Upper lobe of left lung (tissue), 6 donors: ENCODE data around the gene FCSK. TPM values are rescaled to one million over a fixed set of nuclear protein-coding genes. Genes with fewer than 3 reads are reported as not detected.

ENCODE experiments used
- ATAC-seq, 2 donors: fragments of 200-7000 bp; cut with Tn5 transposase; one replicate each; pipeline ENCODE4 v1.9.1; 2022; ENCODE audit warnings: mild to moderate bottlenecking in 2 of 2, moderate library complexity in 2 of 2; ENCODE audit not compliant: low FRiP score in 2 of 2
- DNase-seq, 2 donors: peaks; one replicate each; pipeline ENCODE4 v3.0.0-alpha.2; 2019 to 2020
- H3K27ac ChIP-seq, 4 donors: fragments of 200-600 bp; sonication (generic); one replicate each; pipeline ENCODE4 v1.5.1; 2016 to 2019
- H3K27me3 ChIP-seq, 4 donors: fragments of 200-600 bp; sonication (generic); one replicate each; pipeline ENCODE4 v1.5.1; 2017 to 2019
- H3K36me3 ChIP-seq, 4 donors: fragments of 200-600 bp; sonication (generic); one replicate each; pipeline ENCODE4 v1.5.1; 2016 to 2019
- H3K4me1 ChIP-seq, 4 donors: fragments of 200-600 bp; sonication (generic); one replicate each; pipeline ENCODE4 v1.5.1; 2018 to 2019
- H3K4me3 ChIP-seq, 4 donors: fragments of 200-600 bp; sonication (generic); one replicate each; pipeline ENCODE4 v1.5.1; 2017 to 2019; ENCODE audit warnings: mild to moderate bottlenecking in 2 of 4, moderate library complexity in 1 of 4
- H3K9me3 ChIP-seq, 4 donors: fragments of 200-600 bp; sonication (generic); one replicate each; pipeline ENCODE4 v1.5.1; 2018 to 2019
- CTCF ChIP-seq, 6 experiments: fragments of 450-650 bp in 4 of 6; fragments of 200-600 bp in 2 of 6; sonication (generic) in 2 of 6; IDR thresholded peaks; one replicate each; pipeline ENCODE4 v1.5.1; 2016 to 2019; ENCODE audit warnings: antibody characterized with exemption in 6 of 6
- EP300 ChIP-seq, 4 donors: sonication (generic); formaldehyde crosslinking; IDR thresholded peaks; one replicate each; pipeline ENCODE4 v1.5.1; 2017; ENCODE audit warnings: antibody characterized with exemption in 4 of 4, control low read depth in 2 of 4
- POLR2A ChIP-seq, 4 donors: fragments of 450-650 bp; IDR thresholded peaks; one replicate each; pipeline ENCODE4 v1.5.1; 2016 to 2017; ENCODE audit warnings: antibody characterized with exemption in 4 of 4, mild to moderate bottlenecking in 2 of 4
- POLR2AphosphoS5 ChIP-seq, 2 donors: sonication (generic); formaldehyde crosslinking; IDR thresholded peaks; one replicate each; pipeline ENCODE4 v1.5.1; 2017; ENCODE audit warnings: antibody characterized with exemption in 2 of 2
- WGBS, 2 donors: methylation state at CpG; one replicate each; pipeline ENCODE4 v1.1.5; 2017 to 2018; 5-methylcytosine and 5-hydroxymethylcytosine counted together
- total RNA-seq, 6 donors: library from RNA; depleted of rRNA in 4 of 6; stranded (reverse); fragments of >200 nt in 4 of 6; gene quantifications; one replicate each; pipeline versions ENCODE4 v1.1.0 to v1.2.1, GENCODE V29; 2016 to 2021
- donor health status: DM: no; HTN: no; CAD: no; lungs with moderate emphysema.
- donor health status: DM: no; HTN: yes; CAD: no; lungs with severe emphysema.

FCSK gene
- total RNA-seq, 6 donors from 2014 or later = 16.0 to 51.3 (median 24.5) TPM

DNA sequence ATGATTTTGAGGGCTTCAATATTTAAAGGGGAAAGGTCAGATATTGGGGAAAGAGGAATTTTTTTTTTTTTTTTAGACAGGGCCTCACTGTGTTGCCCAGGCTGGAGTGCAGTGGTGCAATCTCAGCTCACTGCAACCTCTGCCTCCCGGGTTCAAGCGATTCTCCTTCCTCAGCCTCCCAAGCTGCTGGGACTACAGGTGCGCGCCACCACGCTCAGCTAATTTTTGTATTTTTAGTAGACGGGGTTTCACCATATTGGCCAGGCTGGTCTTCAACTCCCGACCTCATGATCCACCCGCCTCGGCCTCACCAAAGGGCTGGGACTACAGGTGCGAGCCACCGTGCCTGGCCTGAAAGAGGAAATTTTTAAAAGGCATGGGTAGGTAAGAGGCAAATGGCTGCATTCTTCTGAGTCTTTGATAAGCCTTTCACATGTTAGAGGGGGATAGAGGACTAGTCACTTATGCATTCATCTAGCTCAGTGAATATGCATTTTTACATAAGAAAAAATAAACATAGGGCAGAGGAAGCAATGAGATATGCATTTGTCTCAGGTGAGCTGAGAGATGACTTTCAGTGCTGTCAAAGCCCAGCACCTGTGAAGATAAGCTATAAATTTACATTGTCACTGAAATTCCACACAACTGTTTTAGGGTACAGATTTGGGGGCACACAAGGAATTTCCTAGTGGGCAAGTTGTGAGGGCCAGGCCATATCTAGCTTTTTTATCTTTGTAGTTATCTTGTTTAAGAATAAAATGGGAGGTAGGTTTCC is 1.1 kb upstream of the FCSK start:
- ATAC-seq = no peak
- WGBS, 2 donors = 95% methylated on average over 11 of the region's 11 CpGs

GRCh38 chr16:70453892-70454221 is 538 bp upstream of the FCSK start:
- H3K27me3 ChIP-seq = no peaks in the 10 kb centered on the region
- TF ChIP-seq CTCF (IDR thresholded peaks at IDR 0.05) (no peak), POLR2AphosphoS5 (IDR thresholded peaks at IDR 0.05) (no peak), POLR2A (IDR thresholded peaks at IDR 0.05) (no peak), EP300 (IDR thresholded peaks at IDR 0.05) (no peak)
- no peak for DNase-seq
- H3K36me3 ChIP-seq = no peaks in the 10 kb centered on the region
- peak overlapping the region; percentile 91 to 100 (median 97) for H3K27ac ChIP-seq
- WGBS, 2 donors = 0% methylated on average over 8 of the region's 8 CpGs
- ATAC-seq = peak in 1 of 2 donors; percentile 51
- no peaks in the 10 kb centered on the region for H3K9me3 ChIP-seq
- peaks cover 6 to 22% (median 13%) of the 10 kb centered on the region in 4 donors for H3K4me1 ChIP-seq
- peak overlapping the region; percentile 83 to 99 (median 89) for H3K4me3 ChIP-seq

More for the DNA sequence above, 1.1 kb upstream of the FCSK start:
- no peak for TF ChIP-seq EP300 (IDR thresholded peaks at IDR 0.05)
- no peak for TF ChIP-seq CTCF (IDR thresholded peaks at IDR 0.05)
- TF ChIP-seq POLR2AphosphoS5 (IDR thresholded peaks at IDR 0.05) = no peak
- no peak for TF ChIP-seq POLR2A (IDR thresholded peaks at IDR 0.05)
- Histone ChIP-seq H3K27me3 (no peaks in the 10 kb centered on the region), H3K36me3 (no peaks in the 10 kb centered on the region), H3K4me3 (peak overlapping the region in 3 of 4 donors; percentile 83 to 89 (median 89)), H3K9me3 (no peaks in the 10 kb centered on the region), H3K27ac (peak overlapping the region in 2 of 4 donors; percentile 98 to 100), H3K4me1 (peaks cover 6 to 22% (median 13%) of the 10 kb centered on the region in 4 donors)
- DNase-seq = no peak

- H3K27ac ChIP-seq = peak overlapping the region in 1 of 4 donors; percentile 100
- DNase-seq = no peak
- 82 to 90% methylated on average over 7 of the region's 7 CpGs for WGBS, 2 donors
Observed at GRCh38 chr16:70455910-70456309, 1.5 kb downstream of the FCSK start.

DNA sequence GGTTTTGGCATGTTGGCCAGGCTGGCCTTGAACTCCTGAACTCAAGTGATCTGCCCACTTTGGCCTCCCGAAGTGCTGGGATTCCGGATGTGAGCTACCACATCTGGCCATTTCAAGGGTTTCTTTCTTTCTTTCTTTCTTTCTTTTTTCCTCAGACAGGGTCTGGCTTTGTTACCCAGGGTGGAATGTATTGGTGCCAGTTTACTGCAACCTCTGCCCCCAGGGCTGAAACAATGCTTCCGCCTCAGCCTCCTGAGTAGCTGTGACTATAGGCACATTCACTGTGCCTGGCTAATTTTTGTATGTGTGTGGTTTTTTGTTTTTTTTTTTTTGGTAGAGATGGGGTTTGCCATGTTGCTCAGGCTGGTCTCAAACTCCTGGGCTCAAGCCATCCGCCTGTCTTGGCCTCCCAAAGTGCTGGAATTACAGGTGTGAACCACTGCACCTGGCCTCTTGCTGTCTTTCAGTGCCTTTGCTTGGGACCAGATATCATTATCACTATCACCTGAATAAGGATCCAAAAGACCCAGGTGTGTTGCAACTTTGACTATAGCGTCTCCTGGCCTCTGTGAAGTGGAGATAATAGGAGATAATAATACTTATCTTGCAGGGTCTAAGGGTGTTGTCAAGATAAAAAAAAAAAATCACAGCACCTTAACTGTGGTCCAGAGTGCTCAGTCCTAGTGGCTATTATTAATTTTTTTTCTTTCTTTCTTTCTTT is 3.2 kb downstream of the FCSK start:
- ATAC-seq (no peak), DNase-seq (no peak)
- H3K27me3 ChIP-seq = no peaks in the 10 kb centered on the region
- no peaks in the 10 kb centered on the region for H3K9me3 ChIP-seq
- no peak overlapping the region for H3K27ac ChIP-seq
- H3K36me3 ChIP-seq = no peaks in the 10 kb centered on the region
- no peak overlapping the region for H3K4me3 ChIP-seq
- H3K4me1 ChIP-seq = peaks cover 13 to 35% (median 25%) of the 10 kb centered on the region in 4 donors
- no peak for TF ChIP-seq EP300 (IDR thresholded peaks at IDR 0.05)
- TF ChIP-seq CTCF (IDR thresholded peaks at IDR 0.05) = no peak
- TF ChIP-seq POLR2A (IDR thresholded peaks at IDR 0.05) = no peak
- no peak for TF ChIP-seq POLR2AphosphoS5 (IDR thresholded peaks at IDR 0.05)
- 93 to 98% methylated on average over 5 of the region's 5 CpGs for WGBS, 2 donors

More at GRCh38 chr16:70455910-70456309, 1.5 kb downstream of the FCSK start:
- Histone ChIP-seq H3K27me3 (no peaks in the 10 kb centered on the region), H3K9me3 (no peaks in the 10 kb centered on the region), H3K4me3 (no peak overlapping the region), H3K4me1 (peaks cover 6 to 27% (median 17%) of the 10 kb centered on the region in 4 donors), H3K36me3 (no peaks in the 10 kb centered on the region)
- no peak for ATAC-seq
- TF ChIP-seq EP300 (IDR thresholded peaks at IDR 0.05) (no peak), POLR2AphosphoS5 (IDR thresholded peaks at IDR 0.05) (no peak), CTCF (IDR thresholded peaks at IDR 0.05) (no peak), POLR2A (IDR thresholded peaks at IDR 0.05) (no peak)
